MCF 10A (cell line): ENCODE results near the gene SECISBP2. TPM values are rescaled to one million over a fixed set of nuclear protein-coding genes. Genes with fewer than 3 reads are reported as not detected.

Source experiments
- BruUV-seq: library from RNA; stranded (reverse); fragments of 400-500 nt; replicated peaks from 2 replicates; lab custom pipeline; 2021; lab: Mats Ljungman, UMichigan
- CTCF ChIA-PET: fragments of 300-600 bp; sonication (Branson Sonifier 250); formaldehyde crosslinking; extraction: SDS; loops from one replicate; lab custom pipeline; 2021; ENCODE audit warnings: antibody characterized with exemption, inconsistent platforms; lab: Yijun Ruan, JAX
- POLR2A ChIA-PET: fragments of 300-600, 350-650 bp; sonication (Branson Sonifier 250); formaldehyde crosslinking; extraction: SDS; loops from one replicate; lab custom pipeline; 2020; ENCODE audit warnings: antibody characterized with exemption, inconsistent platforms; lab: Yijun Ruan, JAX
- DNase-seq: peaks from one replicate; pipeline ENCODE4 v3.0.0-alpha.2; 2018; ENCODE audit not compliant: unreplicated experiment
- H3K27ac Mint-ChIP-seq: one replicate; pipeline ENCODE4 v1.8.0; 2022; ENCODE audit warnings: mild to moderate bottlenecking, low read depth, mixed read lengths; ENCODE audit not compliant: unreplicated experiment
- H3K27me3 Mint-ChIP-seq: one replicate; pipeline ENCODE4 v1.8.0; 2022; ENCODE audit warnings: mixed read lengths; ENCODE audit not compliant: insufficient read depth, unreplicated experiment
- H3K36me3 Mint-ChIP-seq: one replicate; pipeline ENCODE4 v1.8.0; 2022; ENCODE audit warnings: mild to moderate bottlenecking, moderate library complexity, mixed read lengths; ENCODE audit not compliant: insufficient read depth, unreplicated experiment
- H3K4me1 Mint-ChIP-seq: one replicate; pipeline ENCODE4 v1.8.0; 2022; ENCODE audit warnings: mixed read lengths; ENCODE audit not compliant: insufficient read depth, unreplicated experiment
- H3K4me3 Mint-ChIP-seq: one replicate; pipeline ENCODE4 v1.8.0; 2022; ENCODE audit warnings: mild to moderate bottlenecking, moderate library complexity, mixed read lengths; ENCODE audit not compliant: unreplicated experiment
- H3K9me3 Mint-ChIP-seq: one replicate; pipeline ENCODE4 v1.8.0; 2022; ENCODE audit warnings: mixed read lengths; ENCODE audit not compliant: unreplicated experiment
- intact Hi-C: fragments of 100-400 bp; cut with micrococcal nuclease; formaldehyde crosslinking; loops from 2 replicates; pipeline ENCODE4 v1.14.1; 2022
- total RNA-seq: library from RNA; stranded (reverse); gene quantifications from 2 replicates; pipeline ENCODE4 v1.2.3, GENCODE V29; 2022
- TF ChIP-seq, protein P1 (sequence below): fragments of 200-600 bp; IDR thresholded peaks from one replicate; pipeline ENCODE4 v1.8.0; 2022; ENCODE audit warnings: antibody characterized with exemption, mild to moderate bottlenecking; ENCODE audit not compliant: unreplicated experiment

SECISBP2 gene
- total RNA-seq, 1 experiment from 2014 or later = 38.9 TPM

DNA sequence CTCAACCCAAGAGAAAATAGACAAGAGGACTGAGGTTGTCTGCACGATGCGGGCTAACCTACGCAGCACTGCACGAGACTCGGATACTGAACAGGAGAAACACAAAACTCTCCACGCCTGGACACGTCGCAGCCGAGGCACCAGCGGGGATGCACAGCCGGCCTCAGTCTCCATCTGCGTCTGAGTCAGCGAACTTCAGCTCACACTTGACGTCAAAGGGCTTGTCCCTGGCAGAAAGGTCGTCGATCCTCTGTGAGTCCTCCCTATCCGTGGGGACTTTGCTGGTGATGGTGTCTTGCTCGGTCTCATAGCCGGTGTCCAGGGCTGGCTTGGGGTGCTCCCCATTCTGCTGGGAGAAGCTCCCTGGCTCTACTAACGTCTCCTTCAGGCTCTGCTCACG lies 60.2 kb downstream of the SECISBP2 start:
- Mint-ChIP-seq H3K27me3 (no peaks in the 10 kb centered on the region), H3K4me3 (no peak overlapping the region), H3K27ac (no peak overlapping the region), H3K9me3 (no peaks in the 10 kb centered on the region), H3K36me3 (no peaks in the 10 kb centered on the region), H3K4me1 (no peaks in the 10 kb centered on the region)
- intact Hi-C loops = no loop called here
- no TSS peak for BruUV-seq
- CTCF ChIA-PET = no interaction called here
- no peak for DNase-seq
- POLR2A ChIA-PET = no interaction called here
- TF ChIP-seq, protein P1, sequence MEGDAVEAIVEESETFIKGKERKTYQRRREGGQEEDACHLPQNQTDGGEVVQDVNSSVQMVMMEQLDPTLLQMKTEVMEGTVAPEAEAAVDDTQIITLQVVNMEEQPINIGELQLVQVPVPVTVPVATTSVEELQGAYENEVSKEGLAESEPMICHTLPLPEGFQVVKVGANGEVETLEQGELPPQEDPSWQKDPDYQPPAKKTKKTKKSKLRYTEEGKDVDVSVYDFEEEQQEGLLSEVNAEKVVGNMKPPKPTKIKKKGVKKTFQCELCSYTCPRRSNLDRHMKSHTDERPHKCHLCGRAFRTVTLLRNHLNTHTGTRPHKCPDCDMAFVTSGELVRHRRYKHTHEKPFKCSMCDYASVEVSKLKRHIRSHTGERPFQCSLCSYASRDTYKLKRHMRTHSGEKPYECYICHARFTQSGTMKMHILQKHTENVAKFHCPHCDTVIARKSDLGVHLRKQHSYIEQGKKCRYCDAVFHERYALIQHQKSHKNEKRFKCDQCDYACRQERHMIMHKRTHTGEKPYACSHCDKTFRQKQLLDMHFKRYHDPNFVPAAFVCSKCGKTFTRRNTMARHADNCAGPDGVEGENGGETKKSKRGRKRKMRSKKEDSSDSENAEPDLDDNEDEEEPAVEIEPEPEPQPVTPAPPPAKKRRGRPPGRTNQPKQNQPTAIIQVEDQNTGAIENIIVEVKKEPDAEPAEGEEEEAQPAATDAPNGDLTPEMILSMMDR = no peak

DNA sequence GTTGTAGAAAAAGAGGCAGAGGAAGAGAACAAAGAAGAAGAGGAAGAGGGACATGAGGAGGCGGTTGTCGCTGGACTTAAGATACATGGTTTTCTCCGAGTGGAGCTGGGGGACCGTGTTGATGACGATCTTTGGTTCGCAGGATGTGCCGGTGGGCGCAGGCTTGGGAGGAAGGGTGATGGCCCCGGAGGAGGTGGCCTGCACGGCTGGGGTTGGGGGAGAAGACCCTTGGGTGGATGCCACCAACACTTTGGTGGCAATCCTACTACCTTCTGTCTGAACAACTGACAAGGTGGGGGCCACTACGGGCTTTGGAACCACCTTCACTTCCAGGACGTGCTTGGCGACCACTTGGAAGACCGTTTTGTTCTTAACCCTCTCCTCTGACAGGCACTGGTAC lies 60.7 kb downstream of the SECISBP2 start:
- Mint-ChIP-seq H3K4me3 (no peak overlapping the region), H3K27ac (no peak overlapping the region), H3K36me3 (no peaks in the 10 kb centered on the region), H3K4me1 (no peaks in the 10 kb centered on the region), H3K9me3 (no peaks in the 10 kb centered on the region), H3K27me3 (no peaks in the 10 kb centered on the region)
- no TSS peak for BruUV-seq
- intact Hi-C loops = no loop called here
- no peak for DNase-seq
- ChIA-PET CTCF (no interaction called here), POLR2A (no interaction called here)
- TF ChIP-seq, protein P1 = no peak

DNA sequence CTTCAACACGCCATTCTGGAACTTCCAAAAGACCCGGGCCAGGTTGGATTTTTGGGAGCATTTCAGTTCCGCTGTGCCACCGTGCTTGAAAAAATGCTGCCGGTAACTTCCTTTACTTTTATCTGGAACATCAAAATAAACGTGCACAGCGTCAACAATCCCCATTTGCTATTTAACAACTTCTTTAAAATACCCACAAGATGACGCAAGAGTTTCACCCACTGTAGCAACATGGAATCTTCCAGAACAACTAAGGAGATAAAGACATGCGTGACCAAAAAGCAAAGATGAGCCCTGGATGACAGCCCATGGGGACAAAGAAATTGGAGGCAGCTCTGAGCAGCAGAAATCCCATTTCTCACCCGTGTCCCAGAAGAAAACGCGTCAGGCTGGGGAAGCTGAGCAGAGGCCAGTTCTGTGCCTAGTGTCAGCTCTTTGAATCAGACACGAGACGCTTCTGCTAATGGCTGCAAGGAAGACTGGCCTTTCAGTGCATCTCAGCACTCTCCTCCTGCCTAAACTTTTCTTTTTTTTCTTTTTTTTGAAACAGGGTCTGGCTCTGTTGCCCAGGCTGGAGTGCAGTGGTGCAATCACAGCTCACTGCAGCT lies 61.3 kb downstream of the SECISBP2 start:
- no TSS peak for BruUV-seq
- H3K4me1 Mint-ChIP-seq = no peaks in the 10 kb centered on the region
- H3K4me3 Mint-ChIP-seq = no peak overlapping the region
- no peak for DNase-seq
- ChIA-PET POLR2A (no interaction called here), CTCF (interaction anchor here (1.5 kb wide), 1 partner anchor 169 kb away, joined by 4 read pairs; no protein-coding TSS in a partner anchor)
- intact Hi-C loops = no loop called here
- H3K27ac Mint-ChIP-seq = no peak overlapping the region
- H3K9me3 Mint-ChIP-seq = no peaks in the 10 kb centered on the region
- no peaks in the 10 kb centered on the region for H3K27me3 Mint-ChIP-seq
- no peaks in the 10 kb centered on the region for H3K36me3 Mint-ChIP-seq
- TF ChIP-seq, protein P1 = no peak

DNA sequence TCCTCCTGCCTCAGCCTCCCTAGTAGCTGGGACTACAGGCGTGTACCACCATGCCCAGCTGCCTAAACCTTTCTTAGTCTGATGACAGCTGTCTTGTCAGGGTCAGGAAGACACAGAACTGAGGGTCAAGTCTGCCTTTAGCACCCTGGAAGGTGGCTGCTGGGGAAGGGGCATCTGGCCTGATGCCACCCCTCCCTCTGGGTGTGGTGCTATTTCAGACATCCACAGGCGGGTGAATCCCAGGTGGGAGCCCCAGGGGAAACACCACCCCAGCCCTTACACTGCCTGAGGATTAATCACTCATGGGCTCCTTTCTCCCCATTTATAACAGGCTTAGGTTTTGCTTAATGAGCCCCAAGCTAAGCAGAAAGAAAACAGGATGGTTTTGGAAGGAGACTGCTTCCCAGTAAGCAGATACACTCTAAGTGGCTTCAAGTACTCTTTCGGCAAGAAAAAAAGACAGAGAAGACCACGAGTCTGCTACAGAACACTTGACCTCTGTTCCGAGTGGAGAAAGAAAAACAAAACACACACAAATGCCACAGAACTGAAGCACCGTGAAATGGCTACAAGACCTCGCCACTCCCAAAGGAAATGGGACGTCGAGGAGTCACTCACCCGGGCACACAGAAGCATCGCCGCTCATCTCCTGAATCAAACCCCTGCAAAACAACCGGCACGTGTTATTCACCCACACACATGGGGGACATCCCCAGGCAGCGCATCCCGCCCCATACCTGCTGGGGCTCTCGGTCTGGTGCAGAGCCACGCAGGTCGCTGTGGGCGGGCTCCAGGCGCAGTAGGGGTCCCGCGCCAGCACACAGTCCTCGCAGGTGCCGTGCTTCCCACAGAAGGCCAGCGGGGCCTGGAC lies 62.4 kb downstream of the SECISBP2 start:
- no peaks in the 10 kb centered on the region for H3K4me1 Mint-ChIP-seq
- intact Hi-C loops = no loop called here
- ChIA-PET POLR2A (no interaction called here), CTCF (interaction anchor here (1.5 kb wide), 1 partner anchor 168 kb away, joined by 4 read pairs; no protein-coding TSS in a partner anchor)
- no peak overlapping the region for H3K27ac Mint-ChIP-seq
- H3K4me3 Mint-ChIP-seq = no peak overlapping the region
- H3K9me3 Mint-ChIP-seq = no peaks in the 10 kb centered on the region
- TF ChIP-seq, protein P1 = no peak
- H3K27me3 Mint-ChIP-seq = no peaks in the 10 kb centered on the region
- no peaks in the 10 kb centered on the region for H3K36me3 Mint-ChIP-seq
- DNase-seq = no peak
- no TSS peak for BruUV-seq
